ENCODE measurements around the gene APEX2. TPM values are rescaled to one million over a fixed set of nuclear protein-coding genes. Genes with fewer than 3 reads are reported as not detected.

APEX2 gene
- total RNA-seq, 4 donors from 2014 or later: 5.4 to 10.1 (median 8.9) TPM

- DNase-seq (ENCODE audit: extremely low spot score): no peak
- 42% methylated on average over 2 of the region's 2 CpGs for WGBS
- intact Hi-C loops (cut with DNase I): no loop called here
- no peak overlapping the region for H3K4me3 ChIP-seq
- H3K27ac ChIP-seq (replicated peaks in 1 of 4): no peak overlapping the region
- peaks cover 0 to 4% (median 2%) of the 10 kb centered on the region in 4 donors for H3K4me1 ChIP-seq
- no peaks in the 10 kb centered on the region for H3K9me3 ChIP-seq
- TF ChIP-seq POLR2A (IDR thresholded peaks at IDR 0.05; ENCODE audit: low read depth) (no peak), EP300 (IDR thresholded peaks at IDR 0.05) (no peak), CTCF (IDR thresholded peaks at IDR 0.05) (no peak), POLR2AphosphoS5 (IDR thresholded peaks at IDR 0.05) (no peak)
- H3K27me3 ChIP-seq: no peaks in the 10 kb centered on the region
- H3K36me3 ChIP-seq: peaks cover 0 to 11% (median 4%) of the 10 kb centered on the region in 4 donors
Measured at GRCh38 chrX:55011294-55011693, 11.1 kb downstream of the APEX2 start.

- no peak overlapping the region for H3K4me3 ChIP-seq
- TF ChIP-seq POLR2AphosphoS5 (IDR thresholded peaks at IDR 0.05): no peak
- no peak for TF ChIP-seq CTCF (IDR thresholded peaks at IDR 0.05)
- TF ChIP-seq EP300 (IDR thresholded peaks at IDR 0.05): no peak
- TF ChIP-seq POLR2A (IDR thresholded peaks at IDR 0.05; ENCODE audit: low read depth): no peak
- DNase-seq (ENCODE audit: extremely low spot score): no peak
- no peaks in the 10 kb centered on the region for H3K36me3 ChIP-seq
- no peak overlapping the region for H3K27ac ChIP-seq (replicated peaks in 1 of 4)
- intact Hi-C loops (cut with DNase I): no loop called here
- no peaks in the 10 kb centered on the region for H3K4me1 ChIP-seq
- no peaks in the 10 kb centered on the region for H3K9me3 ChIP-seq
- no peaks in the 10 kb centered on the region for H3K27me3 ChIP-seq
- 86% methylated on average over 4 of the region's 4 CpGs for WGBS
Measured at GRCh38 chrX:55014897-55015299, 14.7 kb downstream of the APEX2 start.

GRCh38 chrX:55026143-55026542 is 26.0 kb downstream of the APEX2 start:
- H3K9me3 ChIP-seq: no peaks in the 10 kb centered on the region
- no peak overlapping the region for H3K4me3 ChIP-seq
- no peak overlapping the region for H3K27ac ChIP-seq (replicated peaks in 1 of 4)
- TF ChIP-seq POLR2A (IDR thresholded peaks at IDR 0.05; ENCODE audit: low read depth) (no peak), POLR2AphosphoS5 (IDR thresholded peaks at IDR 0.05) (no peak), EP300 (IDR thresholded peaks at IDR 0.05) (no peak), CTCF (IDR thresholded peaks at IDR 0.05) (no peak)
- DNase-seq (ENCODE audit: extremely low spot score): no peak
- intact Hi-C loops (cut with DNase I): no loop called here
- no peaks in the 10 kb centered on the region for H3K27me3 ChIP-seq
- no peaks in the 10 kb centered on the region for H3K36me3 ChIP-seq
- H3K4me1 ChIP-seq: no peaks in the 10 kb centered on the region

GRCh38 chrX:55026840-55027239 is 26.7 kb downstream of the APEX2 start:
- DNase-seq (ENCODE audit: extremely low spot score): no peak
- WGBS: 55% methylated on average over 2 of the region's 2 CpGs

More at GRCh38 chrX:55026840-55027239, 26.7 kb downstream of the APEX2 start:
- intact Hi-C loops (cut with DNase I): no loop called here
- Histone ChIP-seq H3K4me1 (no peaks in the 10 kb centered on the region), H3K4me3 (no peak overlapping the region), H3K9me3 (no peaks in the 10 kb centered on the region), H3K27me3 (no peaks in the 10 kb centered on the region), H3K27ac (replicated peaks in 1 of 4) (no peak overlapping the region), H3K36me3 (no peaks in the 10 kb centered on the region)
- TF ChIP-seq POLR2AphosphoS5 (IDR thresholded peaks at IDR 0.05) (no peak), POLR2A (IDR thresholded peaks at IDR 0.05; ENCODE audit: low read depth) (no peak), EP300 (IDR thresholded peaks at IDR 0.05) (no peak), CTCF (IDR thresholded peaks at IDR 0.05) (no peak)

All from esophagus muscularis mucosa (tissue), 4 donors.